HL-60/S4 (cell line): ENCODE results near the gene PITPNM3.

Experiments
- in situ Hi-C: fragments of 300-500 bp; cut with MboI; formaldehyde crosslinking; loops from 2 replicates; pipeline ENCODE4 v1.14.3; 2022; ENCODE audit warnings: low sequenced_read_pairs

The PITPNM3 gene

GRCh38 chr17:6528557-6528956 lies 27.8 kb downstream of the PITPNM3 start:
- in situ Hi-C loops = no loop called here

GRCh38 chr17:6526362-6527152 lies 29.8 kb downstream of the PITPNM3 start:
- in situ Hi-C loops = no loop called here

- in situ Hi-C loops = no loop called here
Observed at GRCh38 chr17:6525731-6526130, 30.6 kb downstream of the PITPNM3 start.

- in situ Hi-C loops = no loop called here
Observed at GRCh38 chr17:6525141-6525540, 31.2 kb downstream of the PITPNM3 start.

- in situ Hi-C loops = no loop called here
Observed at GRCh38 chr17:6524520-6524919, 31.8 kb downstream of the PITPNM3 start.

GRCh38 chr17:6523809-6524355 lies 32.5 kb downstream of the PITPNM3 start:
- in situ Hi-C loops = no loop called here

GRCh38 chr17:6523330-6523729 lies 33.0 kb downstream of the PITPNM3 start:
- in situ Hi-C loops = no loop called here

- in situ Hi-C loops = no loop called here
Observed at GRCh38 chr17:6521586-6521985, 34.8 kb downstream of the PITPNM3 start.

GRCh38 chr17:6517062-6517461 lies 39.3 kb downstream of the PITPNM3 start:
- in situ Hi-C loops = no loop called here

GRCh38 chr17:6514371-6514770 lies 42.0 kb downstream of the PITPNM3 start:
- in situ Hi-C loops = no loop called here

- in situ Hi-C loops = no loop called here
Observed at GRCh38 chr17:6512552-6512951, 43.8 kb downstream of the PITPNM3 start.

GRCh38 chr17:6510321-6510977 lies 45.9 kb downstream of the PITPNM3 start:
- in situ Hi-C loops = no loop called here

GRCh38 chr17:6509921-6510320 lies 46.4 kb downstream of the PITPNM3 start:
- in situ Hi-C loops = no loop called here

- in situ Hi-C loops = no loop called here
Observed at GRCh38 chr17:6509031-6509771, 47.2 kb downstream of the PITPNM3 start.

- in situ Hi-C loops = no loop called here
Observed at GRCh38 chr17:6508519-6509030, 47.8 kb downstream of the PITPNM3 start.

- in situ Hi-C loops = no loop called here
Observed at GRCh38 chr17:6508016-6508415, 48.3 kb downstream of the PITPNM3 start.

- in situ Hi-C loops = no loop called here
Observed at GRCh38 chr17:6507535-6507934, 48.8 kb downstream of the PITPNM3 start.

GRCh38 chr17:6506679-6507231 lies 49.6 kb downstream of the PITPNM3 start:
- in situ Hi-C loops = no loop called here

GRCh38 chr17:6505425-6506142 lies 50.8 kb downstream of the PITPNM3 start:
- in situ Hi-C loops = no loop called here

- in situ Hi-C loops = no loop called here
Observed at GRCh38 chr17:6503641-6504195, 52.6 kb downstream of the PITPNM3 start.
